HUES64 (cell line): ENCODE measurements around the gene SAP25.
A peak's percentile ranks its signal among the peaks of the same experiment; 100 is the strongest.

Experiments
- H3K27ac ChIP-seq: 2 replicates; pipeline ENCODE4 v1.7.0; 2013; ENCODE audit warnings: low read depth, low read length, inconsistent platforms
- H3K27me3 ChIP-seq: 2 replicates; pipeline ENCODE4 v1.6.1; 2013; ENCODE audit warnings: mild to moderate bottlenecking, low read length; ENCODE audit not compliant: insufficient read depth
- H3K36me3 ChIP-seq: 2 replicates; pipeline ENCODE4 v1.6.1; 2013; ENCODE audit warnings: mild to moderate bottlenecking, low read length; ENCODE audit not compliant: insufficient read depth
- H3K4me1 ChIP-seq: 2 replicates; pipeline ENCODE4 v1.6.1; 2013; ENCODE audit warnings: mild to moderate bottlenecking, low read length, moderate library complexity; ENCODE audit not compliant: insufficient read depth
- H3K4me3 ChIP-seq: 2 replicates; pipeline ENCODE4 v1.5.1; 2013; ENCODE audit warnings: mild to moderate bottlenecking, low read length, moderate library complexity
- H3K9ac ChIP-seq: 2 replicates; pipeline ENCODE4 v1.6.1; 2013; ENCODE audit warnings: mild to moderate bottlenecking, low read depth, low read length
- H3K9me3 ChIP-seq: 2 replicates; pipeline ENCODE4 v1.6.1; 2013; ENCODE audit warnings: low read depth, low read length; ENCODE audit not compliant: insufficient read depth
- WGBS: fragments of 150-250, 120-280 bp; methylation state at CpG from one replicate; pipeline ENCODE4 v1.1.7; 2013; ENCODE audit warnings: missing lambda C conversion rate; 5-methylcytosine and 5-hydroxymethylcytosine counted together

The SAP25 gene

DNA sequence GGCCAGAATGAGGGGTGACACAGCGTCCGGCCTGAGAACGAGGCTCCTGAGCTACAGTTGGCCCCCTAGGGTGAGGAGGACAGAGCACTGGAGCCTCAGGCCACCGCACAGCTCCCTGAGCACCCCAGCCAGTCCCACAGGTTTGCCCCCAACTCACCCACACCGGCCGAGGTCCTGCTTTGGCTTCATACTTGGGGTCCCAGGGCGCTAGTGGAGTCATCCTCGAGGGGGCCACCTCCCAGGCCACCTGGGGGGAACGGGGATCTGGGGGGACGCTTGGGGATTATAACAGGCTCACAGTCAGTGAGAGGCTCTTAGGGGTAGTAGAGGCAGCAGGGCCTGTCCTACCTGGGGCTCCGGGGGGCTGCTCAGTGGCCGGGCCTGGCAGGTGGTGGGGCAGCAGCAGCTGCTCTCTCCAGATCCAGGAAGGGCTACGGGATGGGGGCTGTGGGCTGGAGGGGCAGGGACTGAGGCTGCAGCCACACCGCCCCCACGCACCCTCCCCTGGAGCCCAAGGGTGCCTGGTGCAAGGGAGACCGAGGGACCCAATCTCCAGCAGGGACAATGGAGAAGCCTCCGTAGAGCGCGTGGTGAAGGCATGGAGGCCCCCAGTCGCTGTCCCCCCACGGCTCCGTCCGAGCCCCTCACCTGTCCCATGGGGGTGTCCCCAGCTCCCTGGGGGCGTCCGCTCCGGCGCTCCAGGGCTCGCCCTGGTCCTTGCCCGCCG, 588 bp downstream of the SAP25 start:
- WGBS: 95% methylated on average over 30 of the region's 30 CpGs
- Histone ChIP-seq H3K27me3 (peaks cover 20% of the 10 kb centered on the region), H3K27ac (no peak overlapping the region)

DNA sequence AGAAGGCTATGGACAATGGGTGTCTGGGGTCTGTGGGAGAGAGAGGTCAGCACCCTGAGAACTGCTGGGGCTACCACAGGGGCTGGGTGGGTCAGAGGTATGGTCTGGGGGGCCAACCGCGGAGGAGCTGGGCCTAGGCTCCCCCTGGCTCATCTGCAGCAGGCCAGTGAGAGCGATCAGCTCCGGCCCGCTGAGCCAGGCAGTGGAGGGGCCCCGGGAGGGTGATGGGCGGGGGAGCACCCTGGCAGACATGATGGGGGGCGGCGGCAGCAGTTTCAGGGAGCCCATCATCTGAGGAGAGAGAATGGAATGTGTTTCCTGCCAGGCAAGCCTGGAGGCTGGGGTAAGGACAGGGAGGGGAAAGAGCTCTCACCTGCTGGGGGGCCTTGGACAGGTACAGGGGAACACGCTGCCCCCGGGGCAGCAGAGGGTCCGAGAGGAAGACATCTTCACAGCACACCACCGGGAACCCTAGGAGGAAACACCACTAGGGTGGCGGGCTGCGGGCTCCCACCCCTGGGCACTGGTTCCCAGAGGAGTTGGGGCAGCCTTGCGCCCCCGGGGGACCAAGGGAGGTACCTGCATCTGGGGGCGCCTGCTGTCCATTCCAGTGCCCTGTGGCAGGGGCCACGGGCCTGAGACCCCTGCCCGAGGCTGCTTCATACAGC, 1.3 kb downstream of the SAP25 start:
- peaks cover 19% of the 10 kb centered on the region; the same call in 1 of the 2 replicates for H3K36me3 ChIP-seq
- H3K27ac ChIP-seq: no peak overlapping the region
- H3K4me1 ChIP-seq: peaks cover 23% of the 10 kb centered on the region
- H3K27me3 ChIP-seq: peaks cover 20% of the 10 kb centered on the region
- WGBS: 88% methylated on average over 20 of the region's 20 CpGs
- no peaks in the 10 kb centered on the region for H3K9me3 ChIP-seq
- H3K9ac ChIP-seq: peak overlapping the region; percentile 20; the same call in 1 of the 2 replicates
- H3K4me3 ChIP-seq: no peak overlapping the region

More for the DNA sequence above, 588 bp downstream of the SAP25 start:
- no peak overlapping the region for H3K4me3 ChIP-seq
- peaks cover 25% of the 10 kb centered on the region for H3K36me3 ChIP-seq
- H3K9ac ChIP-seq: peak overlapping the region; percentile 20; the same call in 1 of the 2 replicates
- H3K9me3 ChIP-seq: no peaks in the 10 kb centered on the region
- peaks cover 21% of the 10 kb centered on the region for H3K4me1 ChIP-seq

DNA sequence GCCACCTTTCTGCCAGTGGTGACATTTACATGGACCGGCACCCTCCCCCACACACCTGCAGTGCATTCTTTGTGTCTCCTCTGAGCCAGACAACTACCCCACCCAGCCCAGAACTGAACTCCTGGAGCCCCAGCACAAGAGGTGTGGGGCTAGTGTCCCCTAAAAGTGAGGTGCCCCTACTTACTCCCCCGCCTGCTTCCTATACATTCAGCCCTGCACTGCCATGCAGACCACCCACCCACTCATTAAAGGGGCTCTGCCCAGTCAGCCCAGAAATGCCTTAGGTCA, 1.9 kb downstream of the SAP25 start:
- Histone ChIP-seq H3K27me3 (peaks cover 20% of the 10 kb centered on the region), H3K4me1 (peaks cover 24% of the 10 kb centered on the region), H3K27ac (no peak overlapping the region; the same call in 1 of the 2 replicates), H3K4me3 (no peak overlapping the region), H3K36me3 (peaks cover 15% of the 10 kb centered on the region; the same call in 1 of the 2 replicates), H3K9me3 (no peaks in the 10 kb centered on the region), H3K9ac (no peak overlapping the region)
- 75% methylated on average over 2 of the region's 2 CpGs for WGBS

DNA sequence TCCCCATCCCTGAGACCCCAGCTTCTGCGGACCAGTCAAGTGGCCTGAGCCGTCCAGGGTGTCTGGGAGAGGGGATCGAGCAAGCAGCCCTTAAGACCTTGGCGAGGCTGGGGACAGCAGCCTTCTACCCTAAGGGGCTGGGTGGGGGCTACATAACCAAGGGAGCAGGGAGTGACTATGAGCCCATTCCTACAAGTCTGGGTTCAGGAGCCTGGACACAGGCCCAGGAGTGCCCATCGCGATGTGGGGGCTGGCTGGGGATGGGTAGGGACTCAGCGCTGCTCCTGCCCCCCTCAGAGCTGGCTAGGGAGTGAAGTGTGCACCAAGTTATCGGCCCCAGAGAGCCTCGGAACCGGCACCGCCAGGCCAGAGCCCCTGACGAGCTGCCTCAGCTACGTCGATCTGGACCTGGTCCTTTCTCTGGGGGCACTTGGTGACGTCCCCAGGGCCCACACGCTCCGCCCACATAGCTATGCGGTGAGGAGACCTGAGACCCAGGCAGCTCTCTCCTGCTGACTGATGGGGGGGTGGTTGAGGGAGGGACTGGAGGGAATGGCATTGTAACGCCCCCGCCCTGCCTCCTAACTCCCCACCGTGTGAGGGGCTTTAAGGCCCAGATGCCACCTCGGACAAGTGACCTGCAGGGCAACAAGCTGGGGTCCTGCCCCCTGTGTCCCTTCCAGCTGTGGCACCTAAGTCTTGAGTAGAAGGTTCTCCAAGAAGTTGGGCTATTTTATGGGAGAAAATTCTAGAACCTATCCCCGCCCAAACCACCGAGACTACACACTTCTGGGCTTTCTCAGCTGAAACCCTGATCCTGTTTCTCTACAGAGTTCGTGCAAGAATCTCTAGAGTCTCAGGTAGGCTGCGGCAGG, 2.5 kb downstream of the SAP25 start:
- Histone ChIP-seq H3K9ac (no peak overlapping the region), H3K4me1 (peaks cover 24% of the 10 kb centered on the region), H3K9me3 (no peaks in the 10 kb centered on the region), H3K27me3 (peaks cover 20% of the 10 kb centered on the region), H3K27ac (no peak overlapping the region; the same call in 1 of the 2 replicates), H3K36me3 (peaks cover 11% of the 10 kb centered on the region; the same call in 1 of the 2 replicates), H3K4me3 (no peak overlapping the region; the same call in 1 of the 2 replicates)
- WGBS: 48% methylated on average over 25 of the region's 26 CpGs

DNA sequence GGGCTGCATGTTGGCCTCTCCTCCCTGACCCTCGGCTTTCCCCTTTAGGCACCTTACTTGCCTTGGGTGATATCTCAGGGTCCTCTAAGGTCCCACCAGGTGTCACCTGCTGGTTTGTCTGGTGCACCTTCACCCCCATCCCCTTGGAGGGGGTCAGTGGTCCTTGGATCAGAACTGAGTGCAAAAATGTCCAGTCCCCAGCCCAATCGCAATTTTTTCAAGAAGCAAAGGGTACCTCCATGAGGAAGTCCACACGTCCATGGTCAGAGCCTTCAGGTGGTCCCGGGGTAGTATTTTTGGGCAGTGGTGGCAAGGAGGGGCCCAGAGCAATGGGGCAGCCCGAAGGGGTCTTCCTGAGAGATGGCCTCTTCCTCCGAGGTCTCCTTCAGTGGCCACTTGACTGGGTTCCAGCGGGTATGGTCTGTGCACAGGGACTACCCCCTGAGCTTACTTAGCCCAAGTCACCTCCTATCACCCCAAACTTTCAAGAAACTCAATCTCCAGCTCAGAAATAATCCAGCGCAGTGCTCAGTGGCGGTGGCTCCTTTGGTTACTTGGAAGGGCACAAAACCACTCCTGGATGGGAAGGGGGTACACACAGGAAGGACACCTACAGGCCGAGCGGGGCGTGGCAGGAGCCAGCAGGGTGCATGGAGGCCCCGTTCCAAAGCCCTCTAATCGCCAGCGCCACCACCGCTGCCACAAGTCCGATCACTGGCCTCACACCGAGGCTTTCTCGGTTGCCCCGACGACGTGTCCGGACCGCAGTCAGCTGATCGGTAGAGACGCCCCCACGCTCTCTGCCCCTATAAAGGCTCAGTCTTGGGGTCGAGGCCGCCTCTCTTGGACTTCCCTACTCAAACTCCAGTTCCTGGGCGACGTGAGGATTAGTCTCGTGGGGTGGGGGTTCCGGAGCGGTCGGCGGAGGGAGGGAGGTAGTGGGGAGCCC, 4.5 kb downstream of the SAP25 start:
- H3K4me1 ChIP-seq: peaks cover 24% of the 10 kb centered on the region
- peak overlapping the region; percentile 67 for H3K4me3 ChIP-seq
- WGBS: 24% methylated on average over 36 of the region's 36 CpGs
- peaks cover 20% of the 10 kb centered on the region for H3K27me3 ChIP-seq
- peak overlapping the region; percentile 67; the same call in 1 of the 2 replicates for H3K9ac ChIP-seq
- H3K27ac ChIP-seq: no peak overlapping the region
- H3K36me3 ChIP-seq: no peaks in the 10 kb centered on the region
- no peaks in the 10 kb centered on the region for H3K9me3 ChIP-seq

DNA sequence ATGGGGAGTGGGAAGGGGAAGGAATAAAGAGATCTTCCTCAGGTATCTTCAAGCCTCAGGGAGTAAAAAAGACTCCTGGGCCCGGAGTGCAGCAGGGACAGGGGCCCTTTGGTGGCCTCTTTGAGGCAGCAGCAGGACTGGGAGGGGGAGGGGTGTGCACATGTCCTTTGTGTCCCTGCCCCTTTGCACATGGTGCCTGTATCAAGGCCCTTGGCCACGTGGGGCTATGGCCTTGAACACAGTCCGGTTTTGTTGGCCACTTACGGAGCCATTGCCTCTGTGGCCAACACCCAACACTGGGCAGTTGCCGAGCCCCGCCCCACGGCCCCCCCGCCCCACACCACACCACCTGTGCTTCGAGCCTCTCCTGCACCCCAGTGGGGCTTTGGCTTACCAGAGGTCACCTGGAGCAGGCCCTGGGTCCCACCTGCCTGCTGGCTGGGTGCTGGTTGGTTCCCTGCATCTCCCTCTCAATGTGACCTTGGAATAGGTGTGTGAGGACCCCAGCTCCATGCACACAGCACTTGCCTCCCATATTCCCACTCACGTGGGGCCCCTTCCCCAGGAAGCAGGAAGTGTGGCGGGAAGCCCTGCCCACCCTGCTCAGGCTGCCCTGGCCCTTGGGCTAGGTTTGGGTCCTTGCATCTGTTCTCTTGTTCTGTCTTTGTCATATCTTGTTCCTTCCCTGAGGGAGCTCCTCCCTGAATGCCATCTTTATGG, 5.4 kb downstream of the SAP25 start:
- H3K4me1 ChIP-seq: peaks cover 24% of the 10 kb centered on the region
- no peak overlapping the region for H3K9ac ChIP-seq
- H3K27ac ChIP-seq: no peak overlapping the region
- no peak overlapping the region for H3K4me3 ChIP-seq
- WGBS: 84% methylated on average over 11 of the region's 11 CpGs
- H3K27me3 ChIP-seq: peaks cover 20% of the 10 kb centered on the region
- H3K36me3 ChIP-seq: no peaks in the 10 kb centered on the region
- H3K9me3 ChIP-seq: no peaks in the 10 kb centered on the region

DNA sequence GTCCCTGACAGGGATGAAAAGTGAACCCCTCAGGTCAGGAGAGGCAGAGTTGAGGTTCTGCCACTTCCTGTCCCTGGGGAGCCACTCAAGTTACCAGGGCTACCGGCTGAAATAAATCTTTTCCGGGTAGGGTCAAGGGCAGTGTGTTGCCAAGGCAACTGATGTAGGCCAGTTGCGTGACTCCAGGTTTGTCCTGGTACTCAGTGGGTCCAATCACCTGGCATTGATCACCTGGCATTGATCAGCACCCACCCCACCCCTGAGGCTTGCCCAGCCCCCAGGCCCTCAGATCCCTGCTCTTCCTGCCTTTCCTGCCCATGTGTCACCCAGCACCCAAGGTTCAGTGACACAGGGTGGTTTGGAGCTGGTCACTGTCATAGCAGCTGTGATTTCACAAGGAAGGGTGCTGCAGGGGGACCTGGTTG, 5.9 kb downstream of the SAP25 start:
- Histone ChIP-seq H3K9ac (no peak overlapping the region), H3K4me3 (no peak overlapping the region), H3K4me1 (peaks cover 24% of the 10 kb centered on the region), H3K36me3 (no peaks in the 10 kb centered on the region), H3K9me3 (no peaks in the 10 kb centered on the region), H3K27ac (no peak overlapping the region), H3K27me3 (peaks cover 20% of the 10 kb centered on the region)
- WGBS: 82% methylated on average over 3 of the region's 3 CpGs

DNA sequence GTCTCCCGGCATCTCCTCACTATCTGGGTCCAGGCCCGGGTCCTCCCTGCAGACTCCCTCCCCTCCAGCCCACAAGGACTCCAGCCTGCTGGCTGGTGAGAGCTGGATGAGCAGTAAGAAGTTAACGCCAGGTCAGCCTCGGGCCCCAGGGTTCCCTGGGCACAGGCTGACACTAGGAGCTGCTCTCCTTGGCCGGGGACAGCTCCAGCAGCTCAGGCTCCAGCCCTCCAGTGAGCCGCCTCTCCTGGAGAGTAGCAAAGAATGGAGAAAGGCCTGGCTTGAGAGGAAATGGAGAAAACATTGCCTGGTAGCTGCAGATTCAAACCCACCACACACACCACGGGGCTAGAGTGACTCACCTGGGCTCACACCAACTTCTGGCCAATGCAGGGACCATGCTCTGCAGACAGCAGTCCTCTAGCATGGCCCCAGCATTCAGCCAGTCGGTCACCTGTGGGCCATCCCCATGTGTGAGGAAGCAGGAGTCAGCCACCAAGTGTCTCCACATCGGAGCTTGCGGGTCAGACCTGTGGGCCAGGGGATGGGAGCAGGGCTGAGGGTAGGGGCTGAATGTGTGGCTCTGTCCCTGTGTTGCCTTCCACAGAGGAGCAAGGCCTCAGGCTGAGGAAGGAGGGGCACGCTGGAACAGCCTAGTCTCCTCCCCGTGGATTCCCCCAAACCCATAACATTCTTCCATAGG, 6.5 kb downstream of the SAP25 start:
- Histone ChIP-seq H3K4me3 (no peak overlapping the region), H3K9ac (no peak overlapping the region), H3K27ac (no peak overlapping the region), H3K36me3 (no peaks in the 10 kb centered on the region), H3K27me3 (peaks cover 20% of the 10 kb centered on the region), H3K9me3 (no peaks in the 10 kb centered on the region), H3K4me1 (peaks cover 24% of the 10 kb centered on the region)
- 77% methylated on average over 11 of the region's 12 CpGs for WGBS

DNA sequence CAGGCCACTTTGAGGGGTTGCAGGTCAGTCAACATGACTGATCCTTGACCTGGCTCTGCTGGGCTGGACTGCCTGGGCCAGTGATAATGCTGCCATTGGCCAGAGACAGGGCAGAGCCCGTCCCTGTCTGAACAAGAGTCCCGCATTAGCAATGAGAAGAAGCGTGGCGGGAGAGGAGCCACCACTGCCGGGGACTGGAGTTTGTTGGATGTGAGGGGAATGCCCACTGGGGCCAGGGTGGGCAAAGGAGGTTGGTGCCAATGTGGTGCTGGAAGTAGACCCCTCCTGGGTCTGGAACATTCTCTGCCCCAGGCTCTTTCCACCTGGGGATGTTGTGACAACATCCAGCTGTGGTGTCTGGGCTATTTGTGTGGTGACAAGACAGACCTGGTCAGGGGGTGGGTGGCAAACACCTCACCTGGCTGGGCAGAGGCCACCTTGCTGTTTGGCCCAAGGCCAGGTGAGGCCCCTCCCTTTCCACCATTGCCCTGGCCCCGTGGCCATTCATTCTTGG, 7.6 kb downstream of the SAP25 start:
- Histone ChIP-seq H3K9me3 (no peaks in the 10 kb centered on the region), H3K9ac (no peak overlapping the region), H3K4me1 (peaks cover 13% of the 10 kb centered on the region; the same call in 1 of the 2 replicates), H3K4me3 (no peak overlapping the region), H3K27ac (no peak overlapping the region), H3K36me3 (no peaks in the 10 kb centered on the region), H3K27me3 (peaks cover 18% of the 10 kb centered on the region)
- 91% methylated on average over 5 of the region's 6 CpGs for WGBS
